Effector memory CD4-positive, alpha-beta T cell (primary cell): Measurements from ENCODE around the gene B3GALT5.

Experiments
- DNase-seq, 3 donors: peaks; one replicate each; pipeline ENCODE4 v3.0.0-alpha.2; 2020
- H3K27ac ChIP-seq: 2 replicates; pipeline ENCODE4 v1.7.0; 2013; ENCODE audit warnings: mild to moderate bottlenecking, low read length, moderate library complexity; ENCODE audit not compliant: insufficient read depth, poor library complexity, severe bottlenecking
- H3K27me3 ChIP-seq: replicated peaks from 2 replicates; pipeline ENCODE4 v1.7.0; 2013; ENCODE audit warnings: mild to moderate bottlenecking, low read length; ENCODE audit not compliant: insufficient read depth, control insufficient read depth, poor library complexity, severe bottlenecking
- H3K36me3 ChIP-seq: 2 replicates; pipeline ENCODE4 v1.7.0; 2013; ENCODE audit warnings: mild to moderate bottlenecking, low read length, moderate library complexity; ENCODE audit not compliant: control insufficient read depth, insufficient read depth
- H3K4me1 ChIP-seq: 2 replicates; pipeline ENCODE4 v1.7.0; 2013; ENCODE audit warnings: low read length, mild to moderate bottlenecking; ENCODE audit not compliant: control insufficient read depth, insufficient read depth, poor library complexity, severe bottlenecking
- H3K4me3 ChIP-seq: 2 replicates; pipeline ENCODE4 v1.7.0; 2013; ENCODE audit warnings: low read length, low read depth, mild to moderate bottlenecking; ENCODE audit not compliant: insufficient read depth, poor library complexity, severe bottlenecking
- H3K9me3 ChIP-seq: 2 replicates; pipeline ENCODE4 v1.7.0; 2013; ENCODE audit warnings: mild to moderate bottlenecking, low read length, moderate library complexity; ENCODE audit not compliant: control insufficient read depth

Gene B3GALT5

DNA sequence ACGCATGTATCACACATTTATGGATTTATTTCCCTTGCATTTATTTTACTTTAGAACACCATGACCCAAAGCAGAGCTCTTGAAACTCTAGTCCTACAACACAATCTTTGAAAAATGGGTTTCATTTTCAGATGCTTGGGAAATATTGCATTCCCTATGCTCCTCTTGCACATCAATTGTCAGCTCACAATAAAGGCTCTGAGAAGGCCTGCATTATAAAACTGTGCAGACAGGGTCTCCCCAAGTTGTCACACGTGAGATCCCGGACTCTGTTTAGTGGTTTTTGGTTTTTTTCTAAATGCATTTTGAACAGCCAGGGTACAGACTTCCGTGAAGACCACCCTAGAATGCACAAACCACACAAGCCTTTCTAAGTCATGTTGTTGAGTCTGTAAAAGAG is 9.9 kb upstream of the B3GALT5 start:
- no peak overlapping the region for H3K27ac ChIP-seq
- H3K4me1 ChIP-seq: no peaks in the 10 kb centered on the region
- DNase-seq: no peak
- H3K27me3 ChIP-seq: no peaks in the 10 kb centered on the region
- H3K4me3 ChIP-seq: no peak overlapping the region
- H3K9me3 ChIP-seq: no peaks in the 10 kb centered on the region
- no peaks in the 10 kb centered on the region for H3K36me3 ChIP-seq

DNA sequence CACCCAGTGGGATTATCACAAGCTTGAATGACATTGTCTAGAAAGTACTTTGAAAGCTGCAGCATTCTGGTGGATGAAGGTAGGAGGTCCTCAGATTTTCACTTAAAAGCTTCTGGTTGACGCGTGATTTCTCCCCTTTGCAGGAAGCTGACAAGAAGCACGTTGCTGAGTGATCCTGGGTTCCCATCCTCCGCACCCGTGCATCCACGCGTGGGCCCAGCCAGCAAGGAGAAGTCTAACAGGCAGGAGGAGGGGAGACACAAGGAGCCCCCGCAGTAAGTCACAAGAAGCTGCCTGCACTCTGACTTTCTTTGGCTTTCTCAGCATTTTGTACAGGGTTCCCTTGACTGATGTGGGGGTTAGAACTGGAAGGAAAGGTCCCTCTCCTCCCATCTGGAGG is 7.8 kb upstream of the B3GALT5 start:
- Histone ChIP-seq H3K27ac (no peak overlapping the region), H3K27me3 (no peaks in the 10 kb centered on the region), H3K9me3 (no peaks in the 10 kb centered on the region), H3K4me1 (no peaks in the 10 kb centered on the region), H3K36me3 (no peaks in the 10 kb centered on the region), H3K4me3 (no peak overlapping the region)
- no peak for DNase-seq

DNA sequence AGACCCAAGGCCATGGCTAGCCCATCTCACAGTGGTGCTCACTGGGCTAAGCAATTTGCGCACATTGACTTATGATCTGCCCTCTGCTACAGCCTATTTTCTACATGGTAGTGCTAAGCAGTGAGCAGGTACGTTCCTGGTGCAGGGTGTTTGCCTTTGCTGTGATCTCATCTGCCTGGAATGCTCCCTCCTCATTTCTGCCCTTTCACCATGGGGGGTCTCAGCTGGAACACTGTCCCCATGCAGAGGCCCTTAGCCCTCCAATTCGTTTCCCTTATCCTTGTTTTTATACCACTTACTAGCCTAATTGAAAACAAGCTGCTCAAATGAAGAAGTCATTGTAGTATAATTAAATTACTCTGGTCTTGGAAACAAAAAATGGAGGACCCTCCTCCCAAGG is 2.0 kb upstream of the B3GALT5 start:
- no peaks in the 10 kb centered on the region for H3K9me3 ChIP-seq
- DNase-seq: no peak
- H3K27me3 ChIP-seq: peaks cover 17% of the 10 kb centered on the region
- no peak overlapping the region for H3K27ac ChIP-seq
- H3K36me3 ChIP-seq: no peaks in the 10 kb centered on the region
- no peaks in the 10 kb centered on the region for H3K4me1 ChIP-seq
- no peak overlapping the region for H3K4me3 ChIP-seq

DNA sequence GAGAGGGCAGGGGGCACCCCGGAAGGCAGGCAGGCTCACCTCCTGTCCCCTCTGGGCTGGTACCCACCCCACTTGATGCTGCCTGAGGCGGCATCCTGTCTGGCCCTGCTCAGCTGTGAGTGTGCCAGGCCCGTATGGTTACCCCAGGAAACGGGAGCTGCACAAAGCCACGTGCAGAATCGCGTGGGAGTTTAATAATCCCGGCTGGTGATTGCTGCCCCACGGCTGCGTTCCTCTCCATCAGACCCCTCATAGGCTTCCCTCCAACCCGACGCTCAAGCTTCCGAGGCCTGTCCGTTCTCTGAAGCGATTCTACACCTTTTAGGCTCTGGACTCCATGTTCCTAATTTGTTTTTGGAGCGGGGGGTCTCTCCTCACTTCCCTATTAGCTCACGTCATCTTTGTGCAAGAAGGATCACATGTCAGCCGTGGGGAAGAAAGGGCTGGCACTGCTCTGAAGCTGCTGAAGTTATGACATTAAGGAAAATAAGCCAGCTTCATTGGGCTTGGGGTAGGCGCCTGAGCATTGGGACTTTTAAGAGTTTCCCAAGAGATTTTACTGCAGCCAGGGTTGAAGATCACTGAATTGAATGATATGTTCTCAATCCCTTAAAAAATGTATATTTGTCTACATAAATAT is 1.1 kb upstream of the B3GALT5 start:
- H3K27me3 ChIP-seq: peaks cover 17% of the 10 kb centered on the region
- H3K36me3 ChIP-seq: no peaks in the 10 kb centered on the region
- no peaks in the 10 kb centered on the region for H3K9me3 ChIP-seq
- no peak overlapping the region for H3K27ac ChIP-seq
- DNase-seq: no peak
- no peaks in the 10 kb centered on the region for H3K4me1 ChIP-seq
- H3K4me3 ChIP-seq: no peak overlapping the region

DNA sequence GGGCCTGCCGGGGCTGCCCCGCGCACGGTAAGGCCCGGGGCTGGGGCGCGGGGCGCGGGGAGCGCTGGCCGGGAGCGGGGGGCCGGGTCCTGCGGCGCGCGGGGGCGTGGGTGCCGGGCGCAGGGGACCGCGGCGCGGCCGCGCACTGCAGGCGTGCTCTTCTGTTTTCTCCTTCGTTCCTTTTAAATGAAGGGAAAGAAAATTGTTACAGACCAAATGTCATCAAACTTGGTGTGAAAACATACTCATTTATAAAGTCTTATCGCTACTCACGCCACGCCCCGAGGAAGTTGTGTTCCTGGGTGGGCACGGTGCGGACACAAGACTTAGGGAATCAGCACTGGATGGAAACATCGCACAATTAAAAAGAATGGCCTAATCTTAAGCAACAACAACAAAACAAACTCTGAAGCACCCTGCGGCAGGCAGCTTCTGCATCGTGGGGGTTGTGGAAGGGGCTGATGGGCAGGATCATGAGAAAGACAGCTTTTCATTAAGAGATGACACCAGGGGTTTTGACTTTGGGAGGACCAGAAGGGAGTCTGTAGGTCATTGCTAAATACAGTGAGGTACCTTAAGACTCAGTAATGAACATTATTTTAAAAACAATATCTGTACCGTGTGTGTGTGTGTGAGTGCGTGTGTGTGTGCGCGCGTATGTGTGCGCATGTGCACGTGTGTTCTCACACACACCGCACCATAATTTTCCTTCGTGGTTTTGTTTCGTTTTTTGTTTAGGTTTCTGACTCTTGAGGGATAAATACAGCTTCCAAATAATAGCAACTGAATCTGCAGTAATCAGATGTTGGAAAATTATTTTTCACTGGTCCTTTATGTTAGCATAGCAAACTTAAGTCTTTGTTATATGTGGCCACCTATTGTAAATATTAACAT is 548 bp downstream of the B3GALT5 start:
- no peak overlapping the region for H3K27ac ChIP-seq
- no peaks in the 10 kb centered on the region for H3K36me3 ChIP-seq
- peaks cover 17% of the 10 kb centered on the region for H3K27me3 ChIP-seq
- no peak overlapping the region for H3K4me3 ChIP-seq
- no peak for DNase-seq
- H3K4me1 ChIP-seq: no peaks in the 10 kb centered on the region
- H3K9me3 ChIP-seq: no peaks in the 10 kb centered on the region

DNA sequence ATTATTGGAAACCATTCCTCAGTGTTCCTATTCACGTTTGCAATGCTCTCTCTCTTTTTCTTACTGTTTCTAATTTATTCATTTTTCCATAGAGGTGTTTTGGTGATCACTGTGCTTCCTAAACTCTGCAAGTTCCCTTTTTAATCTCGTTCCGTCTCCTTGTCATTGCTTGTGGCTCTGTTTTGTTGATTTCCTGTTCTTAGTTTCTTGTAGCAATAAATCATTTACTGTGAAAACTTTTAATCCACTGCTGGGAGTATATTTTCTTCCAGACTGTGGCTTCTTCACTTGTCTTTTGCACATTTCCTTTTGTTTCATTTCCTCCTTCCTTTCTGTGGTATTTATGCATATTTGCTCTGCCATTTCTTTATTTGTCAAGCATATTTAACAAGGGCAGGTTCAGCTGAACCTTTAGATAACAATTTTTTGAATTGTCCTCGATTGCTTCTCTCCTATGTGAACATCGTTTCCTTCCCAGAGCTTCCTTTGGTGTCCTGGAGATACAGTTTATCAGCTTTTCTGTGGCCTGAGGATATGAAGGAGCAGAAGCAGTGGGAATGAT is 3.6 kb downstream of the B3GALT5 start:
- H3K4me3 ChIP-seq: no peak overlapping the region
- H3K9me3 ChIP-seq: no peaks in the 10 kb centered on the region
- H3K27ac ChIP-seq: no peak overlapping the region
- peaks cover 17% of the 10 kb centered on the region for H3K27me3 ChIP-seq
- no peaks in the 10 kb centered on the region for H3K4me1 ChIP-seq
- H3K36me3 ChIP-seq: no peaks in the 10 kb centered on the region
- no peak for DNase-seq

DNA sequence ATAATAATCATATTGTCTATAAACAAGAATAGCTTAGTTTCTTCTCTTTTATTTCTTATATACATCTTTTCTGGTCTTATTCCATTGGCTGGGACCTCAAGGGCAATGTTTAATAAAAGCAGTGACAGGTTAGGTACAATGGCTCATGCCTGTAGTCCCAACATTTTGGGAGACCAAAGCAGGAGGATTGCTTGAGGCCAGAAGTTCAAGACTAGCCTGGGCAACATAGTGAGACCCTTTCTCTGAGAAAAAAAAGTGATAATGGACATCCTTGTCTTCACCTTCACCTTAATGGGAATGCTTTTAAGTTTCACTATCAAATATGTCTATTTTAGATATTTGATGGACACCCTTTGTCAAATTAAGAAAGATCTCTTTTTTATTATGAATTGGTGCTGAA is 8.1 kb downstream of the B3GALT5 start:
- Histone ChIP-seq H3K36me3 (no peaks in the 10 kb centered on the region), H3K9me3 (no peaks in the 10 kb centered on the region), H3K27me3 (peaks cover 3% of the 10 kb centered on the region), H3K4me1 (no peaks in the 10 kb centered on the region), H3K27ac (no peak overlapping the region), H3K4me3 (no peak overlapping the region)
- no peak for DNase-seq

DNA sequence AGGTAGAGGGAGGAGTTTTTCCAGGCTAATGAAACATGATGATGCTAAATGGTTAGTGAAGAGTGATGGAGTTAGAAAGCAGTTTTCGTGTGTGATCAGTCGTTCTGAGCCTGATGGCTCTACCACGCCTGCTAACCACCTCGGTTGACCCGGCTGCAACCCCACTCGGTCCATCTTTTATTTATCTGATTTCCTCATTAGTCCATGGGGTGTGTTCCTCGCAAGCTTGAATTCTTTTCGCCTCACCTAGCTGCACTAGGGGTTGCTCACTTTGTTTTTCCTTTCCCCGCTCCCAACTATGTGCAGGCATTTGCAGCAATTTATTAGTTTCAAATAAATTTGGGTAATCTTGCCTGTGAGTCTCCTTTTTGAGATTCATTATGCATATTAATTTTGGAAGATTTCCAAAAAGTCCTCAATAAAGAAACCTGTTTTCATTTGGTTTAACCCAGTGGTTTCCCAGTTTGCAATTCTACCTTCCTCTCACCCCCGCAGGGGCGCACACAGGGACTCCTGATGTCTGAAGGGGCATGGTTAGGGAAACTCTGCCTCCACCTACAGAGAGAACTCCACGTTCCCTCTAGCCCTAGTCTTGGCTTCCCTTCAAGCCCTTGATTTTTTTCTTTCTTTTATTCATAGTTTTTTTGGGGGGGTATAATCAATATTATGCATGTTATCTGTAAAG is 12.6 kb downstream of the B3GALT5 start:
- Histone ChIP-seq H3K9me3 (no peaks in the 10 kb centered on the region), H3K36me3 (no peaks in the 10 kb centered on the region), H3K27ac (no peak overlapping the region), H3K4me1 (no peaks in the 10 kb centered on the region), H3K27me3 (peaks cover 3% of the 10 kb centered on the region), H3K4me3 (no peak overlapping the region)
- no peak for DNase-seq

DNA sequence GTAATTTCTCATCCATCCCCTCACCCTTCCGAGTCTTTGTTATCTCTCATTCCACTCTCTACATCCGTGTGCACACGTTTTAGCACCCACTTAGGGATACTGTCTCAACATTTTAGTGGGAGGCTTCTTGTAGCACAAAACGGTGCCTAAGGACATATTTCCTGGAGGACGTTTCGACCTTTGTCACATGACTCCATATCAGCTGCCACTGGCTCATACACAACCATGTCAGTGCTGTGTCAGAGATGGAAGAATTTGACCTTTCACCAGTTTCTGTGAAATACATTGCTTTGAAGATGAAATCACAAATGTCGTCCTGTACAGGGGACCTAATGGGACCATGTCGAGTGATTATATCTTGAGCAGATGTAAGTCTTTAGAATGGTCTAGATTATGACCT is 15.6 kb downstream of the B3GALT5 start:
- DNase-seq: no peak
- Histone ChIP-seq H3K9me3 (no peaks in the 10 kb centered on the region), H3K27ac (no peak overlapping the region), H3K27me3 (peaks cover 3% of the 10 kb centered on the region), H3K4me3 (no peak overlapping the region), H3K36me3 (no peaks in the 10 kb centered on the region), H3K4me1 (no peaks in the 10 kb centered on the region)

DNA sequence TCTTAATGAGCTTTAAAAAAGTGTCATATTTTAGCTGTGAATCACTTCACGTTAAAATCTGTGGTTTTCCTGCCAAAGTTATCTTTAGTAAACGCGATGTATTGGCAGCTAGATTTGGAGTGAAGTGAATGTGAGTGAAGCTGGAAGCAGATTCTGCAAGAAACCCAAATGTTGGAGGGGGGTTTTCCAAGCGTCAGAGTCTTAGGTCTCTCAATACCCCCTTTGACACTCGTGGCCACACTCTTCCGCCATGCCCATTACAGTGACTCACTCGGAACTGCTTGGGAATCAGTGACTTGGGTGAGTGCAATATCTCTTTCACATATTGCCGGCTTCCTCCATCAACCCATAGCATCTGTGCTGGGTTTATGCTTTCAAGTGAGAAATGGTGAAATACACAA is 17.5 kb downstream of the B3GALT5 start:
- Histone ChIP-seq H3K36me3 (no peaks in the 10 kb centered on the region), H3K4me1 (no peaks in the 10 kb centered on the region), H3K27me3 (no peaks in the 10 kb centered on the region), H3K27ac (no peak overlapping the region), H3K4me3 (no peak overlapping the region), H3K9me3 (no peaks in the 10 kb centered on the region)
- DNase-seq: no peak
